ENCODE measurements around the gene SCFD2. TPM values are rescaled to one million over a fixed set of nuclear protein-coding genes. Genes with fewer than 3 reads are reported as not detected.

Gene SCFD2
- total and polyA plus RNA-seq, 8 donors: 4.0 to 13.5 (median 8.9) TPM

DNA sequence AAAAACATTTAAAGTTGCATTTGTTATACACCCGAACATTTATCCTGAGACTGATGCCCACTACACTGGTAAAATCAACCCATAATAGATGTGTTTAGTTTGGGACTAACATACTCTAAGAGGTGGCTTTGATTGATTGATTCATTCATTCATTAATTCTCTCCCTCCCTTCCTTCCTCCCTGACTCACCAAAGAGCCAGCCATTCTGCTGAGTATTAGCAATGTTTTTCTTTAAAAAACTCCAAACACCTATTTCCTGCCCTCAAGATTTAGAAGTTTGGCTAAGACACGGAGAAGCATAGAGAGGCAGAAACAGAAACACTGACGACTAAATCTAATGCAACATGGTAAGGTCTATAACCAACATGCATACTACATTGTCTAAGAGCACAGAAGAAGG, 414.8 kb downstream of the SCFD2 start:
- Histone ChIP-seq H3K27ac (no peak overlapping the region), H3K36me3 (no peaks in the 10 kb centered on the region), H3K4me3 (no peak overlapping the region), H3K4me1 (peaks cover 0 to 8% (median 0%) of the 10 kb centered on the region in 3 donors), H3K27me3 (no peaks in the 10 kb centered on the region), H3K9me3 (no peaks in the 10 kb centered on the region)
- intact Hi-C loops (cut with DNase I): no loop called here
- TF ChIP-seq, protein P1, sequence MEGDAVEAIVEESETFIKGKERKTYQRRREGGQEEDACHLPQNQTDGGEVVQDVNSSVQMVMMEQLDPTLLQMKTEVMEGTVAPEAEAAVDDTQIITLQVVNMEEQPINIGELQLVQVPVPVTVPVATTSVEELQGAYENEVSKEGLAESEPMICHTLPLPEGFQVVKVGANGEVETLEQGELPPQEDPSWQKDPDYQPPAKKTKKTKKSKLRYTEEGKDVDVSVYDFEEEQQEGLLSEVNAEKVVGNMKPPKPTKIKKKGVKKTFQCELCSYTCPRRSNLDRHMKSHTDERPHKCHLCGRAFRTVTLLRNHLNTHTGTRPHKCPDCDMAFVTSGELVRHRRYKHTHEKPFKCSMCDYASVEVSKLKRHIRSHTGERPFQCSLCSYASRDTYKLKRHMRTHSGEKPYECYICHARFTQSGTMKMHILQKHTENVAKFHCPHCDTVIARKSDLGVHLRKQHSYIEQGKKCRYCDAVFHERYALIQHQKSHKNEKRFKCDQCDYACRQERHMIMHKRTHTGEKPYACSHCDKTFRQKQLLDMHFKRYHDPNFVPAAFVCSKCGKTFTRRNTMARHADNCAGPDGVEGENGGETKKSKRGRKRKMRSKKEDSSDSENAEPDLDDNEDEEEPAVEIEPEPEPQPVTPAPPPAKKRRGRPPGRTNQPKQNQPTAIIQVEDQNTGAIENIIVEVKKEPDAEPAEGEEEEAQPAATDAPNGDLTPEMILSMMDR (IDR thresholded peaks at IDR 0.05): no peak
- DNase-seq (no peak), FAIRE-seq (no peak), ATAC-seq (no peak)
- 96 to 97% methylated on average over 3 of the region's 3 CpGs for WGBS, 2 donors

DNA sequence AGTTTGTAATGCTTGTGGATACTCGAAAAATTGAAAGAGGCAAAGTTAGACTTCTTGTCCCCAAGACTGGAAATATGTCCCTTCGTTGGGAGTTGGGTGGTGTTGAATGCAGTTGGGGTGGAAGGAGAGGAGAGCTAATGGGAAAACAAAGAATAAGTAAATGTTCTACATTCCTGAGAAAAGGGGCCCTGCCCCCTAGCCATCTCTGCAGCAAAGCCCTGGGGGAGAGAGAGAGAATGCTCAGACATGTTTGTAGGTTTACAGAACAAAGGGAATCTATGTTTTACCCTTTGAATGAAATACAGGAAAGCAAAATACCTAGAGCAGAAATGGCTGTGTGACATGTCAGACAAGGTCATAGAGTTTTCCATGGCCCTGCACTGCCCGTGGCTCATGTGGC, 415.6 kb downstream of the SCFD2 start:
- Histone ChIP-seq H3K27ac (no peak overlapping the region), H3K27me3 (no peaks in the 10 kb centered on the region), H3K4me3 (no peak overlapping the region), H3K4me1 (peaks cover 0 to 8% (median 0%) of the 10 kb centered on the region in 3 donors), H3K9me3 (no peaks in the 10 kb centered on the region), H3K36me3 (no peaks in the 10 kb centered on the region)
- TF ChIP-seq, protein P1 (IDR thresholded peaks at IDR 0.05): no peak
- intact Hi-C loops (cut with DNase I): no loop called here
- ATAC-seq: no peak
- 90 to 97% methylated on average over 3 of the region's 3 CpGs for WGBS, 2 donors
- FAIRE-seq: no peak
- DNase-seq: no peak

- no peaks in the 10 kb centered on the region for H3K9me3 ChIP-seq
- no peak for FAIRE-seq
- 86% methylated on average over 4 of the region's 4 CpGs for WGBS, 2 donors
These were observed 416.5 kb downstream of the SCFD2 start for GRCh38 chr4:52949336-52949735.

GRCh38 chr4:52948057-52948423, 417.8 kb downstream of the SCFD2 start:
- no peaks in the 10 kb centered on the region for H3K27me3 ChIP-seq
- H3K9me3 ChIP-seq: no peaks in the 10 kb centered on the region
- FAIRE-seq: no peak
- H3K36me3 ChIP-seq: no peaks in the 10 kb centered on the region
- peaks cover 0 to 8% (median 0%) of the 10 kb centered on the region in 3 donors for H3K4me1 ChIP-seq
- intact Hi-C loops (cut with DNase I): no loop called here
- no peak for ATAC-seq
- no peak for DNase-seq
- H3K4me3 ChIP-seq: no peak overlapping the region
- TF ChIP-seq, protein P1 (IDR thresholded peaks at IDR 0.05): no peak
- 79 to 80% methylated on average over 5 of the region's 5 CpGs for WGBS, 2 donors
- no peak overlapping the region for H3K27ac ChIP-seq

More at GRCh38 chr4:52949336-52949735, 416.5 kb downstream of the SCFD2 start:
- Histone ChIP-seq H3K36me3 (no peaks in the 10 kb centered on the region), H3K27me3 (no peaks in the 10 kb centered on the region), H3K4me1 (peaks cover 0 to 8% (median 0%) of the 10 kb centered on the region in 3 donors), H3K4me3 (no peak overlapping the region), H3K27ac (no peak overlapping the region)
- TF ChIP-seq, protein P1 (IDR thresholded peaks at IDR 0.05): no peak
- intact Hi-C loops (cut with DNase I): no loop called here
- DNase-seq: no peak
- ATAC-seq: no peak

GRCh38 chr4:52947401-52948056, 418.3 kb downstream of the SCFD2 start:
- WGBS, 2 donors: 63 to 65% methylated on average over 4 of the region's 4 CpGs
- intact Hi-C loops (cut with DNase I): no loop called here

More at GRCh38 chr4:52947401-52948056, 418.3 kb downstream of the SCFD2 start:
- DNase-seq (no peak), FAIRE-seq (no peak), ATAC-seq (no peak)
- Histone ChIP-seq H3K4me3 (no peak overlapping the region), H3K27ac (no peak overlapping the region), H3K36me3 (no peaks in the 10 kb centered on the region), H3K4me1 (peaks cover 0 to 8% (median 0%) of the 10 kb centered on the region in 3 donors), H3K27me3 (no peaks in the 10 kb centered on the region), H3K9me3 (no peaks in the 10 kb centered on the region)
- TF ChIP-seq, protein P1 (IDR thresholded peaks at IDR 0.05): no peak
